Mesothelial cell of epicardium (in vitro differentiated cells): ENCODE data around the gene FILIP1L. TPM values are rescaled to one million over a fixed set of nuclear protein-coding genes. Genes with fewer than 3 reads are reported as not detected.

Experiments
- DNase-seq, 2 experiments: peaks; one replicate each; pipeline ENCODE4 v3.0.0; 2021; ENCODE audit warnings: low spot score in 2 of 2; ENCODE audit not compliant: unreplicated experiment in 2 of 2
- H3K27ac Mint-ChIP-seq: 2 replicates; pipeline ENCODE4 v1.8.0; 2021; ENCODE audit warnings: mixed read lengths
- H3K27me3 Mint-ChIP-seq: 2 replicates; pipeline ENCODE4 v1.8.0; 2021; ENCODE audit warnings: low read depth, mixed read lengths
- H3K36me3 Mint-ChIP-seq: 2 replicates; pipeline ENCODE4 v1.8.0; 2021; ENCODE audit warnings: mixed read lengths
- H3K4me1 Mint-ChIP-seq: 2 replicates; pipeline ENCODE4 v1.8.0; 2021; ENCODE audit warnings: mixed read lengths
- H3K4me3 Mint-ChIP-seq: 2 replicates; pipeline ENCODE4 v1.8.0; 2021; ENCODE audit warnings: mild to moderate bottlenecking, moderate library complexity, mixed read lengths
- H3K9me3 Mint-ChIP-seq: 2 replicates; pipeline ENCODE4 v1.8.0; 2021; ENCODE audit warnings: mixed read lengths
- total RNA-seq: library from RNA; stranded (reverse); gene quantifications from 3 replicates; pipeline ENCODE4 v1.2.1, GENCODE V29; 2021
- TF ChIP-seq, protein P1 (sequence below): fragments of 200-600 bp; sonication (generic); IDR thresholded peaks from one replicate; pipeline ENCODE4 v1.5.0; 2021; ENCODE audit warnings: antibody characterized with exemption; ENCODE audit not compliant: unreplicated experiment

Gene FILIP1L
- total RNA-seq, 1 donor from 2014 or later: 15.7 TPM

DNA sequence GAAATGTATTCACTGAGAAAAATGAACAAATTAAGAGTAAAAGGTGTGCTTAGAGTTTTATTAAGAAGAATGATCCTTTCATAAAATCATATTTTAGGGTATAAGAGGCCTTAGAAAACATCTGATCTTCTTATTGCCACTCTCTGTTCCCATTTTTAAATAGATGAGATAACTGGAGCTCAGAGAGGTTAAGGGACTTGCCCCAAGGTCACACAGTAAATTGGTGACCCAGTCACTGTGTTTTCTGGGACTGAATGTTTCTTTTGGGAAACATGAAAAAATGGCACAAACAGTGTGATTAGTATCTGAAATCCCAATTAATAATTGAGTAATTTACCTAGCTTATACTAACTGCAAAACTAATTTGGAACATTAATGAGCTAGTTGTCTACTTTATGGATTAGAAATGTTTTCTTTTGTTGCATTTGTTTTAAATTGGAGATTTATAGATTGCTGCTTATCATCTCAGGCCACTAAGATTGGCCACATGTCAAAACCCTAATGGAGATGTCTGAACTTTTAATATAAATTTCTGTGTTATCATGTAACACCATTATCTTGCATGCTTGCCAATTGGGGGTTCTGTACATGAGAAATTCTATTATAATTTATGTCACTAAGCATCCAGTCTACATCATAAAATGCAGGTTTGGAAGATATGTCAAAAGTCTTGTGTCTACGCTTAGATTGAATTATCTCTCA lies 231.7 kb downstream of the FILIP1L start:
- DNase-seq: no peak
- Mint-ChIP-seq H3K4me1 (peaks cover 26% of the 10 kb centered on the region), H3K27me3 (no peaks in the 10 kb centered on the region), H3K27ac (peak overlapping the region; percentile 82), H3K4me3 (no peak overlapping the region), H3K36me3 (no peaks in the 10 kb centered on the region), H3K9me3 (peaks cover 3% of the 10 kb centered on the region)
- TF ChIP-seq, protein P1, sequence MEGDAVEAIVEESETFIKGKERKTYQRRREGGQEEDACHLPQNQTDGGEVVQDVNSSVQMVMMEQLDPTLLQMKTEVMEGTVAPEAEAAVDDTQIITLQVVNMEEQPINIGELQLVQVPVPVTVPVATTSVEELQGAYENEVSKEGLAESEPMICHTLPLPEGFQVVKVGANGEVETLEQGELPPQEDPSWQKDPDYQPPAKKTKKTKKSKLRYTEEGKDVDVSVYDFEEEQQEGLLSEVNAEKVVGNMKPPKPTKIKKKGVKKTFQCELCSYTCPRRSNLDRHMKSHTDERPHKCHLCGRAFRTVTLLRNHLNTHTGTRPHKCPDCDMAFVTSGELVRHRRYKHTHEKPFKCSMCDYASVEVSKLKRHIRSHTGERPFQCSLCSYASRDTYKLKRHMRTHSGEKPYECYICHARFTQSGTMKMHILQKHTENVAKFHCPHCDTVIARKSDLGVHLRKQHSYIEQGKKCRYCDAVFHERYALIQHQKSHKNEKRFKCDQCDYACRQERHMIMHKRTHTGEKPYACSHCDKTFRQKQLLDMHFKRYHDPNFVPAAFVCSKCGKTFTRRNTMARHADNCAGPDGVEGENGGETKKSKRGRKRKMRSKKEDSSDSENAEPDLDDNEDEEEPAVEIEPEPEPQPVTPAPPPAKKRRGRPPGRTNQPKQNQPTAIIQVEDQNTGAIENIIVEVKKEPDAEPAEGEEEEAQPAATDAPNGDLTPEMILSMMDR: no peak

DNA sequence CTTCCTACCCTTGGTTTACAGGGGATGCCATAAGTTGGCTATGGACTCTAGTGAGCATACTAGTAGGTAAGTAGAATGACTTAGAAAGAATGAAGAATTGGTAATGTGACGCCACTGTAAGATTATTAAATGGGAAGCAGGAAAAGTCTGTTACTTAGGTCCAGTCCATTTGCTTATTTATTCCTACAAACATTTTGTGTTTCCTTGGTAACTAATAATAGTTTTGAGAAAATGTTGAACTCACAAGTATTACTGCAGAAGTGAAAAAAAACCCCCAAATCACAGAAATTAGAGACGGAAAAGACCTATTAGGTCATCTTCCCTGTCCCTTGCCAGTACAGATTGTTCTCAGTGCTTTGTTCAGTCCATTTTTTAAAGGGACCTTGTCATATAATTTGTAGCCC lies 233.2 kb downstream of the FILIP1L start:
- Mint-ChIP-seq H3K9me3 (peaks cover 3% of the 10 kb centered on the region), H3K27ac (no peak overlapping the region), H3K27me3 (no peaks in the 10 kb centered on the region), H3K36me3 (no peaks in the 10 kb centered on the region), H3K4me3 (no peak overlapping the region), H3K4me1 (peaks cover 35% of the 10 kb centered on the region)
- DNase-seq: no peak
- TF ChIP-seq, protein P1: no peak

DNA sequence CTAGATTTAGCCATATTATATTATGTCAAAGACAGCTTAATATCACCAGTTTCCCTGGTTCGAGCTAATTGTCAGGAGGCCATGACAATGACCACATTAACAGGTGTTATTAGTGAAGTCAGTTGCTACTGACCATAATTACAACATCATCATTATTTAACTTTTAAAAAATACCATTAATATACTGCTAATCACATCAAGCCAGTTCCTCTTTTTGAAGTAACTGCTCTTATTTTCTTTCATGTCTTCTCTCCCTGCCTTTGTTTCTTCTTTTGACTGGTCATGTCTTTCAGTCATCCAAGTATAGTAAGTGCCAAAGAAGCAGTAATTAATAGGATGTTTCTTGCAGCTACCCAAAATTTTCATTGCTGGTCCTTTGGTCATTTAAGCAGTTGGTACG lies 235.0 kb downstream of the FILIP1L start:
- no peaks in the 10 kb centered on the region for H3K36me3 Mint-ChIP-seq
- H3K27ac Mint-ChIP-seq: no peak overlapping the region
- no peaks in the 10 kb centered on the region for H3K27me3 Mint-ChIP-seq
- H3K4me1 Mint-ChIP-seq: peaks cover 34% of the 10 kb centered on the region
- DNase-seq: no peak
- H3K9me3 Mint-ChIP-seq: no peaks in the 10 kb centered on the region
- TF ChIP-seq, protein P1: no peak
- no peak overlapping the region for H3K4me3 Mint-ChIP-seq

DNA sequence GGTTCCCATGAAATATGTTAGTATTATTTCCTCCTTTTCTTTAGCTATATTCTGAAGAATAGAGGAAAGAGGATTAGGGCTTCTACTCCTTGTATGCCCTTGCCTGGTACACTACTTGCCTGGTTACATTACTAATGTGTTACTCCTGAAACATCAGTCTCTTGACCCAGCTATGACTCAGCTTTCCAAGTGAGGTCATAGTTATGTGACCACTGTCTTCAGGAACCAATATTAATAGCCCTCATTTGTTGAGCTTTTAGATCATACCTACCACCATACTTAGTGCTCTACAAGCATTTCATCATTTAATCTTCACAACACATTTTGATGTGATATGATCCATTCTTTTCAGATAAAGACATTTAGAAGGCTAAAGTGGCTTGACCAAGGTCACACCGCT lies 236.3 kb downstream of the FILIP1L start:
- TF ChIP-seq, protein P1: no peak
- H3K36me3 Mint-ChIP-seq: no peaks in the 10 kb centered on the region
- no peak for DNase-seq
- no peak overlapping the region for H3K27ac Mint-ChIP-seq
- H3K27me3 Mint-ChIP-seq: no peaks in the 10 kb centered on the region
- no peaks in the 10 kb centered on the region for H3K9me3 Mint-ChIP-seq
- no peak overlapping the region for H3K4me3 Mint-ChIP-seq
- H3K4me1 Mint-ChIP-seq: peaks cover 37% of the 10 kb centered on the region

DNA sequence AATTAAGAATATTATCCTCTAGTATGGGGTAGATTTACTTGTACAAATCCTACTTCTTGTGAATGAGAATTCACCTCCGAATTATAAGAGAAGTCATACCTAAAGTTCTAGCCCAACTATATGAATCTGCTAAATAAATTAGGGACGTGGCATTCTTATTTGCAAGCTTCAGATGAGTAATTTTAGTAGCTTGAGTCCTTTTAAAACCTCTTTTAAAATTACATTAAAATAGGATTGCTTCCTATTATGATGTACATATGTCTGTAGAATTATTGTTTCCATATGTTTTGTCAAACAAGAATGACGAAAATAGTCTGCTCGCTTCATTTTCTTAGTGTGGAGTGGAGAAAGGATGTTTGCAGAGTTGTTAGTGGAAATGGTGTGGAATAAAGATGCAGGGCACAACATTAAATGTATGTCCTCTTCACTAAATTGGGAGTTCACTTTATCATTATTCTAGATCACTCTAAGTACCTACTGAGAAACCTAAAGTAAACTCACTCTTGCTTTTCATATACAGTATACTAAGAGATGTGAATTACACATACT lies 237.2 kb downstream of the FILIP1L start:
- Mint-ChIP-seq H3K27ac (peak overlapping the region; percentile 93), H3K9me3 (no peaks in the 10 kb centered on the region), H3K4me1 (peaks cover 42% of the 10 kb centered on the region), H3K4me3 (peak overlapping the region; percentile 73), H3K36me3 (no peaks in the 10 kb centered on the region), H3K27me3 (no peaks in the 10 kb centered on the region)
- DNase-seq: no peak
- TF ChIP-seq, protein P1: no peak
